ENCODE data around the gene DELE1. TPM values are rescaled to one million over a fixed set of nuclear protein-coding genes. Genes with fewer than 3 reads are reported as not detected.

DELE1 gene
- total RNA-seq, 4 donors from 2014 or later = 76.0 to 144 (median 96.0) TPM

DNA sequence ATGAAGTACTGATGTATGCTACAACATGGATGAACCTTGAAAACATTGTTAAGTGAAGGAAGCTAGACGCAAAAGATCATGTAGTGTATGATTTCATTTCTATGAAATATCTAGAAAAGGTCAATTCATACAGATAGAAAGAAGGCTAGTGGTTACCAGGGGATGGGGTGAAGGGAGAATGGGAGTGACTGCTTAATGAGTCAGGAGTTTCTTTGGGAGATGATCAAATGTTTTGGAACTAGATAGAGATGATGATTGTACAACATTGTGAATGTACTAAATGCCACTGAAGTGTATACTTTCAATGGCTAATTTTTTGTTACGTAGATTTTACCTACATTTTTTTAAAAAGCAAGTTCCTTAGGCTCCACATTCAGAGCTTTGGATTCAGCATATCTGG lies 14.9 kb upstream of the DELE1 start:
- H3K27me3 ChIP-seq = no peaks in the 10 kb centered on the region
- H3K36me3 ChIP-seq = no peaks in the 10 kb centered on the region
- H3K27ac ChIP-seq = no peak overlapping the region
- H3K9me3 ChIP-seq = no peaks in the 10 kb centered on the region
- DNase-seq = no peak
- TF ChIP-seq, protein P1, sequence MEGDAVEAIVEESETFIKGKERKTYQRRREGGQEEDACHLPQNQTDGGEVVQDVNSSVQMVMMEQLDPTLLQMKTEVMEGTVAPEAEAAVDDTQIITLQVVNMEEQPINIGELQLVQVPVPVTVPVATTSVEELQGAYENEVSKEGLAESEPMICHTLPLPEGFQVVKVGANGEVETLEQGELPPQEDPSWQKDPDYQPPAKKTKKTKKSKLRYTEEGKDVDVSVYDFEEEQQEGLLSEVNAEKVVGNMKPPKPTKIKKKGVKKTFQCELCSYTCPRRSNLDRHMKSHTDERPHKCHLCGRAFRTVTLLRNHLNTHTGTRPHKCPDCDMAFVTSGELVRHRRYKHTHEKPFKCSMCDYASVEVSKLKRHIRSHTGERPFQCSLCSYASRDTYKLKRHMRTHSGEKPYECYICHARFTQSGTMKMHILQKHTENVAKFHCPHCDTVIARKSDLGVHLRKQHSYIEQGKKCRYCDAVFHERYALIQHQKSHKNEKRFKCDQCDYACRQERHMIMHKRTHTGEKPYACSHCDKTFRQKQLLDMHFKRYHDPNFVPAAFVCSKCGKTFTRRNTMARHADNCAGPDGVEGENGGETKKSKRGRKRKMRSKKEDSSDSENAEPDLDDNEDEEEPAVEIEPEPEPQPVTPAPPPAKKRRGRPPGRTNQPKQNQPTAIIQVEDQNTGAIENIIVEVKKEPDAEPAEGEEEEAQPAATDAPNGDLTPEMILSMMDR (IDR thresholded peaks at IDR 0.05) = no peak
- no peak for TF ChIP-seq POLR2A (IDR thresholded peaks at IDR 0.05)
- no peak overlapping the region for H3K4me3 ChIP-seq
- H3K4me1 ChIP-seq = peaks cover 0 to 6% (median 0%) of the 10 kb centered on the region in 4 donors

DNA sequence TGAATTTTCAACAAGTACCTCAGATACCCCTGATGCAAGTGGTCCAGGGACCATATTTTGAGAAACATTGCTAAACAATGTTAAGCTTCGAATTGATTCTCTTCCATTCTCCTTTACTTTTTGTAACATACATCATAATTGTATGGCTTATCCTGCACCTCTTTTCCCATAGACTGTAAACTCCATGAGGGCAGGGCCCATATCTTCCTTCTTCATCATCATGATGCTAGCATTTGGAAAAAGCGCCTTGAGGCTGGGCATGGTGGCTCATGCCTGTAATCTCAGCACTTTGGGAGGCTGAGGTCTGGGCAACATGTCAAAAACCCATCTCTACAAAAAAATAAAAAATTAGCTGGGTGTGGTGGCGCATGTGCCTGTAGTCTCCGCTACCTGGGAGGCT lies 14.5 kb upstream of the DELE1 start:
- DNase-seq = no peak
- no peak overlapping the region for H3K27ac ChIP-seq
- TF ChIP-seq POLR2A (IDR thresholded peaks at IDR 0.05) = no peak
- TF ChIP-seq, protein P1 (IDR thresholded peaks at IDR 0.05) = no peak
- H3K4me1 ChIP-seq = peaks cover 0 to 10% (median 0%) of the 10 kb centered on the region in 4 donors
- no peak overlapping the region for H3K4me3 ChIP-seq
- H3K36me3 ChIP-seq = no peaks in the 10 kb centered on the region
- no peaks in the 10 kb centered on the region for H3K27me3 ChIP-seq
- H3K9me3 ChIP-seq = no peaks in the 10 kb centered on the region

DNA sequence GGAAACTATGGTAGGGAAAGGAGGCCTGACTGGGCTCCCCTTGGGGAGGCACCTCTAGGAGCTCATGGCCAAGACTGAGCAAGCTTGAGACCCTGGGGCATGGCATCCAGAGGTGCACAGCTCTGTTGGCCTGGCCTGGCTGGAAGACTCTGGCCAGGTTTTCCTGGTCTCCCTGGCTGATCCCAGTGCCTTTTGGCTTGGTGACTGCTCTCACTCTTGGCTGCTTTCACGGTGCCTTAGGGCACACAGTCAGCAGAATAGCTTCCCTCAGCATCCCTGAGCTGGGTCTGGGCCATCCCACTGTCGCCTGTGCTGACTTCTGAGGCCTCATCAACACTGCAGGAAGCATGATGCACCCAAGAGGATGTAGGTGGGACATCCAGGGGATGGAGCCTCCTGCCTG lies 13.4 kb upstream of the DELE1 start:
- H3K4me1 ChIP-seq = peaks cover 0 to 13% (median 0%) of the 10 kb centered on the region in 4 donors
- no peaks in the 10 kb centered on the region for H3K9me3 ChIP-seq
- no peak overlapping the region for H3K27ac ChIP-seq
- no peak for DNase-seq
- no peak overlapping the region for H3K4me3 ChIP-seq
- TF ChIP-seq, protein P1 (IDR thresholded peaks at IDR 0.05) = no peak
- no peaks in the 10 kb centered on the region for H3K36me3 ChIP-seq
- no peaks in the 10 kb centered on the region for H3K27me3 ChIP-seq

DNA sequence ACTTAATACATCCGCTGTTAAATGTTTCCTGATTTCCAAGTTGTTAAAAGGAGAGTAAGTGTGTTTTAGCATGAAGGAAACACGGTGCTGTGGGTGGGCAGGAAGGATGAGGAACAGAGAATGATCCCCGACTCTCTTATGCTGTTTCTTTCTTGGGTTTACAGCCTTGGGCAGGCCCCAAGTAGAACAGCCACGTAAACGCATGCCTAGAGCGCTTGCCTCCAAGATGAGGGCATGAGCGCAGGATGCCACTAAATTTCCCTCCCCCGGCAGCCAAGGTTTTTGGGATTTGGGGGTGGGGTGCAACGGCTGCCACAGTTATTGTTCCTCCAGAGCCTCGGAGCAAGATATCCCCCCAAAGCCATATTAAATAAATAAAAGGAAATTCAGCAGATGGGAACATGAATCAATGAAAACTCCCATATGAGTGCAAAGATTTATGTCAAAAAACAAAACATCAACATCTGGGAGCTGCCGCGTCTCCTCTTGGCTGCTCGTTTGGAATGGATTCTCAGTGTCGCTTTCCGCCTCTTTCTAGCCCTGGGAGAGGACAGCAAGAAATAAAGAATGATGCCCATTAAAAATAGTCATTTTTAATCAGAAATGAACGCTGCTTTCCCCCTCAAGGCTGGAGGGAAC lies 10.0 kb upstream of the DELE1 start:
- peak overlapping the region; percentile 40 to 55 (median 46) for H3K4me3 ChIP-seq
- no peak for DNase-seq
- H3K9me3 ChIP-seq = no peaks in the 10 kb centered on the region
- peak overlapping the region in 1 of 4 donors; percentile 38 for H3K27ac ChIP-seq
- H3K36me3 ChIP-seq = no peaks in the 10 kb centered on the region
- H3K27me3 ChIP-seq = no peaks in the 10 kb centered on the region
- TF ChIP-seq, protein P1 (IDR thresholded peaks at IDR 0.05) = peak in 1 of 6 experiments; percentile 9
- TF ChIP-seq POLR2A (IDR thresholded peaks at IDR 0.05) = no peak
- peaks cover 0 to 13% (median 0%) of the 10 kb centered on the region in 4 donors for H3K4me1 ChIP-seq

DNA sequence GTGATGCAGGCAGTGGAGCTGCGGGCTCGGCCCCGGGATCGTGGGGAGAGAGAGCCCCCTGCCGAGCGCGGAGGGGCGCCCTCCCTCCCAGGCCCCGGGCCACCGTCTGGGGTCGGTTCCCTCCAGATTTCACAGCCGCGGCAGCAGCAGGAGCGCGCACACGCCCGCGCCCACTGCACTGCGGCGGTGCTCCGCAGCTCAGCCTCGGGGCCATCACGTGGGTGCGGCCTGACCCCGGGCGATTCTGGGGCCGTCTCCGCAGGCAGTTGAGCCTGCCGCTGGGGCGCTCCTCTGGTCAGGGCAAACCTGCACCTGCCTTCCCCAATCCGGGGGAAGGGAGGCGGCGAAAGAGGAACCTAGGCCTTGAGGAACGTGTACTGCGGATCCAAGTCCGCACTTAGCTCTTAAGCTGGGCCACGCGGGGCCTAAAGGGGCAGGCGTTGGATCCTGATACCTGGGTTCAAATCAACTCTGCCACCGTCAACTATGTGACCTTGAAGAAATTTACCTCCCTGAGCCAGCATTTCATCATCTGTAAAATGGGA lies 9.4 kb upstream of the DELE1 start:
- TF ChIP-seq, protein P1 (IDR thresholded peaks at IDR 0.05) = peak in 3 of 6 experiments; percentile 15 to 37 (median 25)
- no peak for TF ChIP-seq POLR2A (IDR thresholded peaks at IDR 0.05)
- no peaks in the 10 kb centered on the region for H3K27me3 ChIP-seq
- H3K27ac ChIP-seq = peak overlapping the region in 1 of 4 donors; percentile 38
- peak overlapping the region; percentile 40 to 55 (median 46) for H3K4me3 ChIP-seq
- no peaks in the 10 kb centered on the region for H3K36me3 ChIP-seq
- H3K4me1 ChIP-seq = peaks cover 0 to 13% (median 0%) of the 10 kb centered on the region in 4 donors
- no peaks in the 10 kb centered on the region for H3K9me3 ChIP-seq
- DNase-seq = peak; percentile 62 to 81 (median 62)
